Psoas muscle (tissue), 8 donors: ENCODE data around the gene GSTCD. TPM values are rescaled to one million over a fixed set of nuclear protein-coding genes. Genes with fewer than 3 reads are reported as not detected.
"Not testable (repeated sequence)": the region's sequence is repeated elsewhere in the genome, so short reads cannot be mapped to it uniquely, and the experiment has no call there.

ENCODE experiments used
- ATAC-seq, 4 donors: fragments of 200-7000 bp; cut with Tn5 transposase; one replicate each; pipeline ENCODE4 v1.9.1; 2020; ENCODE audit warnings: moderate library complexity in 3 of 4, mild to moderate bottlenecking in 2 of 4
- DNase-seq, 2 donors: peaks; one replicate each; pipeline ENCODE4 v3.0.0-alpha.2; 2020
- H3K27ac ChIP-seq: fragments of 200-600 bp; one replicate; pipeline ENCODE4 v1.8.0; 2022
- H3K27me3 ChIP-seq, 3 donors: fragments of 200-600 bp in 1 of 3; one replicate each; pipeline versions ENCODE4 v1.6.1 to v1.8.0; 2013 to 2022; ENCODE audit warnings: low read length in 2 of 3, mild to moderate bottlenecking in 2 of 3, moderate library complexity in 1 of 3; ENCODE audit not compliant: insufficient read depth in 3 of 3
- H3K36me3 ChIP-seq, 2 donors: fragments of 200-600 bp in 1 of 2; one replicate each; pipeline versions ENCODE4 v1.6.1 to v1.8.0; 2013 to 2022; ENCODE audit warnings: low read depth in 1 of 2, mild to moderate bottlenecking in 1 of 2, moderate library complexity in 1 of 2; ENCODE audit not compliant: insufficient read depth in 1 of 2
- H3K4me1 ChIP-seq: fragments of 200-600 bp; one replicate; pipeline ENCODE4 v1.8.0; 2022
- H3K4me3 ChIP-seq: fragments of 200-600 bp; one replicate; pipeline ENCODE4 v1.8.0; 2022; ENCODE audit warnings: mild to moderate bottlenecking
- H3K9me3 ChIP-seq: fragments of 200-600 bp; one replicate; pipeline ENCODE4 v1.8.0; 2022
- WGBS, 3 donors: extraction: QIAGEN DNeasy Blood & Tissue Kit; methylation state at CpG; one replicate each; pipeline versions ENCODE4 v1.1.6 to v1.1.7; 2013; 5-methylcytosine and 5-hydroxymethylcytosine counted together
- intact Hi-C, 2 donors: fragments of 100-400 bp; cut with DNase I; formaldehyde crosslinking; loops; one replicate each; pipeline versions ENCODE4 v1.11.0 to v1.14.2; 2022
- polyA plus RNA-seq, 3 donors: library from polyadenylated mRNA; stranded (reverse); fragments of 200-250 nt; gene quantifications; one replicate each; pipeline ENCODE4 v1.2.3, GENCODE V29; 2013
- total RNA-seq, 4 donors: library from RNA; stranded (reverse); fragmentation: NEBNext Ultra II Directional in 2 of 4; extraction: Animal tissue kit (Norgen Biotek cat#: 25700) in 2 of 4; gene quantifications; one replicate each; pipeline versions ENCODE4 v1.2.1 to v1.2.4, GENCODE V29; 2021 to 2023
- TF ChIP-seq, protein P1 (sequence below): fragments of 200-600 bp; IDR thresholded peaks from one replicate; pipeline ENCODE4 v1.8.0; 2022; ENCODE audit warnings: antibody characterized with exemption
- donor health status: healthy with polysubstance abuse.
- donor health status: DM: no; HTN: no; CAD: no; lungs with moderate emphysema.
- donor health status: Bipolar disorder and iron deficiency.
- donor health status: healthy.
- donor health status: DM: yes; HTN: yes; CAD: no.
- donor health status: DM: no; HTN: no; CAD: no.
- donor health status: DM: no; HTN: no; CAD: no.
- donor health status: DM: yes; HTN: yes; CAD: no.

GSTCD gene
- total and polyA plus RNA-seq, 7 donors = 0.82 to 6.6 (median 3.5) TPM

DNA sequence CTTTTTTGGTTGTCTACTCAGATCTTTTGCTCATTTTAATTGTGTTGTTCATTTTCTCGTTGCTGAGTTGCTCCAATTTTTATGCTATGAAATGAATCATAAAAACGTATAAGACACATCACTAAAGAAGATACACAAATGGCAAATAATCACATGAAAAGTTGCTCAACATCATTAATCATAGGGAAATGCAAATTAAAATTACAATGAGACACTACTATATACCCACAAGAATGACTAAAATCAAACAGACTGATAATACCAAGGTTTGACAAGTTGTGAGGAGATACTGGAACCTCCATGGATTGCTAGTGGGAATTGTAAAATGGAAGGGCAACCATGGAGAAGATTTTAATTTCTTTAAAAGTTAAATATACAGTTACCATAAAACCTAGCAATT lies 17.0 kb downstream of the GSTCD start:
- intact Hi-C loops = no loop called here
- no peak overlapping the region for H3K4me3 ChIP-seq
- no peaks in the 10 kb centered on the region for H3K27me3 ChIP-seq
- H3K9me3 ChIP-seq = no peaks in the 10 kb centered on the region
- ATAC-seq (no peak), DNase-seq (no peak)
- TF ChIP-seq, protein P1, sequence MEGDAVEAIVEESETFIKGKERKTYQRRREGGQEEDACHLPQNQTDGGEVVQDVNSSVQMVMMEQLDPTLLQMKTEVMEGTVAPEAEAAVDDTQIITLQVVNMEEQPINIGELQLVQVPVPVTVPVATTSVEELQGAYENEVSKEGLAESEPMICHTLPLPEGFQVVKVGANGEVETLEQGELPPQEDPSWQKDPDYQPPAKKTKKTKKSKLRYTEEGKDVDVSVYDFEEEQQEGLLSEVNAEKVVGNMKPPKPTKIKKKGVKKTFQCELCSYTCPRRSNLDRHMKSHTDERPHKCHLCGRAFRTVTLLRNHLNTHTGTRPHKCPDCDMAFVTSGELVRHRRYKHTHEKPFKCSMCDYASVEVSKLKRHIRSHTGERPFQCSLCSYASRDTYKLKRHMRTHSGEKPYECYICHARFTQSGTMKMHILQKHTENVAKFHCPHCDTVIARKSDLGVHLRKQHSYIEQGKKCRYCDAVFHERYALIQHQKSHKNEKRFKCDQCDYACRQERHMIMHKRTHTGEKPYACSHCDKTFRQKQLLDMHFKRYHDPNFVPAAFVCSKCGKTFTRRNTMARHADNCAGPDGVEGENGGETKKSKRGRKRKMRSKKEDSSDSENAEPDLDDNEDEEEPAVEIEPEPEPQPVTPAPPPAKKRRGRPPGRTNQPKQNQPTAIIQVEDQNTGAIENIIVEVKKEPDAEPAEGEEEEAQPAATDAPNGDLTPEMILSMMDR = no peak
- no peaks in the 10 kb centered on the region for H3K36me3 ChIP-seq
- H3K4me1 ChIP-seq = no peaks in the 10 kb centered on the region
- WGBS, 3 donors = 91 to 96% (median 92%) methylated on average over 2 of the region's 2 CpGs
- H3K27ac ChIP-seq = no peak overlapping the region

DNA sequence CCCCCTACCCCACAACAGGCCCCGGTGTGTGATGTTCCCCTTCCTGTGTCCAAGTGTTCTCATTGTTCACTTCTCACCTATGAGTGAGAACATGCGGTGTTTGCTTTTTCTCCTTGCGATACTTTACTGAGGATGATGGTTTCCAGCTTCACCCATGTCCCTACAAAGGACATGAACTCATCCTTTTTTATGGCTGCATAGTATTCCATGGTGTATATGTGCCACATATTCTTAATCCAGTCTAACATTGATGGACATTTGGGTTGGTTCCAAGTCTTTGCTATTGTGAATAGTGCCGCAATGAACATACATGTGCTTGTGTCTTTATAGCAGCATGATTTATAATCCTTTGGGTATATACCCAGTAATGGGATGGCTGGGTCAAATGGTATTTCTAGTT lies 21.3 kb downstream of the GSTCD start:
- intact Hi-C loops, ATAC-seq, H3K27ac ChIP-seq, H3K4me3 ChIP-seq, H3K9me3 ChIP-seq, H3K4me1 ChIP-seq, H3K27me3 ChIP-seq, H3K36me3 ChIP-seq, DNase-seq: not testable (repeated sequence)
- WGBS, 3 donors = 96 to 100% (median 97%) methylated on average over 4 of the region's 4 CpGs

DNA sequence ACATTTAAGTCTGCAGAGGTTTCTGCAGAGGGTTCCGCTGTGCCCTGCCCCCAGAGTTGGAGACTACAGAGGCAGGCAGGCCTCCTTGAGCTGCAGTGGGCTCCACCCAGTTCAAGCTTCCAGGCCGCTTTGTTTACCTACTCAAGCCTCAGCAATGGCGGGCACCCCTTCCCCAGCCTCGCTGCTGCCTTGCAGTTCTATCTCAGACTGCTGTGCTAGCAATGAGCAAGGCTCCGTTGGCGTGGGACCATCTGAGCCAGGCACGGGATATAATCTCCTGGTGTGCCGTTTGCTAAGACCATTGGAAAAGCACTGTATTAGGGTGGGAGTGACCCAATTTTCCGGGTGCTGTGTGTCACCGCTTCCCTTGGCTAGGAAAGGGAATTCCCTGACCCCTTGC lies 26.6 kb downstream of the GSTCD start:
- DNase-seq, H3K4me1 ChIP-seq, H3K27ac ChIP-seq, intact Hi-C loops, H3K27me3 ChIP-seq, H3K9me3 ChIP-seq, H3K36me3 ChIP-seq, H3K4me3 ChIP-seq, ATAC-seq: not testable (repeated sequence)
- WGBS, 3 donors = 84 to 98% (median 97%) methylated on average over 10 of the region's 10 CpGs

DNA sequence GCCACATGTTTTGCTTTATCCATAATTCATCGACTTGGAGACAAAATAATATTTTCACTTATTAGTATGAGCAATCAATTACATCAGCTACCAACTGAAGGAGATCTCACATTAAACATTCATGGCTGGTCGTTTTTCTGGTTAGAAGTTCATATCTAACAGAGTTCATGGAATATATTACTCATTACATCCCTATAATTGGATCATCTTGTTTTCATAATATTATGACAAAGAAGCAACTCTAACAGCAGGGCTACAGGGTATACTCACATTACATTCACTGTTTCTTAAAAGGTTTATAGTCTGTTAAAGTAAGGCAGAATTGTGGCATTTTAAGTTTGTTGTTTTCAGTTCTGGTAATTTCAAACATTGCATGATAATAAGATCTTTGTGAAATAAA lies 33.0 kb downstream of the GSTCD start:
- TF ChIP-seq, protein P1 = no peak
- ATAC-seq (no peak), DNase-seq (no peak)
- intact Hi-C loops = no loop called here
- WGBS, 3 donors = 76 to 79% (median 77%) methylated on average over 2 of the region's 2 CpGs
- H3K27me3 ChIP-seq = no peaks in the 10 kb centered on the region
- no peak overlapping the region for H3K27ac ChIP-seq
- H3K4me3 ChIP-seq = no peak overlapping the region
- H3K4me1 ChIP-seq = no peaks in the 10 kb centered on the region
- H3K36me3 ChIP-seq = no peaks in the 10 kb centered on the region
- no peaks in the 10 kb centered on the region for H3K9me3 ChIP-seq

GRCh38 chr4:105748222-105748621 lies 39.6 kb downstream of the GSTCD start:
- WGBS, 3 donors = 96 to 100% (median 97%) methylated on average over 3 of the region's 3 CpGs
- Histone ChIP-seq H3K36me3 (no peaks in the 10 kb centered on the region), H3K4me1 (no peaks in the 10 kb centered on the region), H3K4me3 (no peak overlapping the region), H3K27me3 (no peaks in the 10 kb centered on the region), H3K27ac (no peak overlapping the region), H3K9me3 (no peaks in the 10 kb centered on the region)
- TF ChIP-seq, protein P1 = no peak
- intact Hi-C loops = no loop called here
- DNase-seq = no peak
- ATAC-seq = no peak

GRCh38 chr4:105751718-105752299 lies 43.2 kb downstream of the GSTCD start:
- no peak overlapping the region for H3K4me3 ChIP-seq
- ATAC-seq (no peak), DNase-seq (no peak)
- 40 to 71% (median 68%) methylated on average over 2 of the region's 2 CpGs for WGBS, 3 donors
- TF ChIP-seq, protein P1 = no peak
- H3K27me3 ChIP-seq = no peaks in the 10 kb centered on the region
- no peaks in the 10 kb centered on the region for H3K4me1 ChIP-seq
- H3K36me3 ChIP-seq = no peaks in the 10 kb centered on the region
- no peaks in the 10 kb centered on the region for H3K9me3 ChIP-seq
- H3K27ac ChIP-seq = no peak overlapping the region
- intact Hi-C loops = no loop called here
